Esophagus squamous epithelium (tissue), 4 donors: Measurements from ENCODE around the gene KCTD1.

Source experiments
- POLR2A ChIP-seq, 4 donors: fragments of 450-650 bp; IDR thresholded peaks; one replicate each; pipeline ENCODE4 v1.6.1; 2017; ENCODE audit warnings: antibody characterized with exemption in 4 of 4, mild to moderate bottlenecking in 4 of 4, moderate library complexity in 3 of 4
- TF ChIP-seq, protein P1 (sequence below), 6 experiments: fragments of 450-650 bp in 4 of 6; fragments of 200-600 bp in 2 of 6; sonication (generic) in 2 of 6; IDR thresholded peaks; one replicate each; pipeline ENCODE4 v1.5.1; 2016 to 2019; ENCODE audit warnings: antibody characterized with exemption in 6 of 6, mild to moderate bottlenecking in 4 of 6, moderate library complexity in 4 of 6

DNA sequence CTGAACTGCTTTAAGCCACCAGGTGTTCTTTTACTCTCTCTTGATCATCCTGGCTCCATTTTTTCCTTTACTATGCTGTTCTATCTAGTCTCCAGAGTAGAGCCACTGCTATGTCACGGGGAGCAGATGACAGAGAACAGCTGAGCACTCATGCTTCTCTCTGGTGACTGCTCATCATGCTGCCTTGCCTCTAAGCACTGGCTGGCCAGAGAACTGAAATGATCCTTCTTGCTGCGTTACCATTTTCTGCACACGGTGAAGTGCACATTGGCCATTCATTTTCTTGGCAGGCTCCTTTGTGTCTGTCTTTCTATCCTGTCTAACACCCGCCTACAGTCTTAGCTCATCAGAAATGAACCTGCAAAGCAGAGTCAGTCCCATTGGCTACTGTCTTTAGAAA is 86.0 kb downstream of the KCTD1 start:
- TF ChIP-seq, protein P1, sequence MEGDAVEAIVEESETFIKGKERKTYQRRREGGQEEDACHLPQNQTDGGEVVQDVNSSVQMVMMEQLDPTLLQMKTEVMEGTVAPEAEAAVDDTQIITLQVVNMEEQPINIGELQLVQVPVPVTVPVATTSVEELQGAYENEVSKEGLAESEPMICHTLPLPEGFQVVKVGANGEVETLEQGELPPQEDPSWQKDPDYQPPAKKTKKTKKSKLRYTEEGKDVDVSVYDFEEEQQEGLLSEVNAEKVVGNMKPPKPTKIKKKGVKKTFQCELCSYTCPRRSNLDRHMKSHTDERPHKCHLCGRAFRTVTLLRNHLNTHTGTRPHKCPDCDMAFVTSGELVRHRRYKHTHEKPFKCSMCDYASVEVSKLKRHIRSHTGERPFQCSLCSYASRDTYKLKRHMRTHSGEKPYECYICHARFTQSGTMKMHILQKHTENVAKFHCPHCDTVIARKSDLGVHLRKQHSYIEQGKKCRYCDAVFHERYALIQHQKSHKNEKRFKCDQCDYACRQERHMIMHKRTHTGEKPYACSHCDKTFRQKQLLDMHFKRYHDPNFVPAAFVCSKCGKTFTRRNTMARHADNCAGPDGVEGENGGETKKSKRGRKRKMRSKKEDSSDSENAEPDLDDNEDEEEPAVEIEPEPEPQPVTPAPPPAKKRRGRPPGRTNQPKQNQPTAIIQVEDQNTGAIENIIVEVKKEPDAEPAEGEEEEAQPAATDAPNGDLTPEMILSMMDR (IDR thresholded peaks at IDR 0.05): no peak
- no peak for TF ChIP-seq POLR2A (IDR thresholded peaks at IDR 0.05)
